GM21528 (cell line): ENCODE results near the gene STK35.
"Not testable (repeated sequence)": the region's sequence is repeated elsewhere in the genome, so short reads cannot be mapped to it uniquely, and the experiment has no call there.

Experiments used
- ATAC-seq: cut with Tn5 transposase; IDR thresholded peaks from one replicate; pipeline ENCODE4 v1.9.1; 2021; ENCODE audit warnings: mild to moderate bottlenecking, moderate library complexity; ENCODE audit not compliant: unreplicated experiment, low FRiP score

Gene STK35

GRCh38 chr20:2178318-2179232 lies 76.9 kb downstream of the STK35 start:
- no peak for ATAC-seq

- no peak for ATAC-seq
Observed at GRCh38 chr20:2179233-2179580, 77.6 kb downstream of the STK35 start.

- ATAC-seq = no peak
Observed at GRCh38 chr20:2179949-2180348, 78.3 kb downstream of the STK35 start.

- no peak for ATAC-seq
Observed at GRCh38 chr20:2183381-2183780, 81.8 kb downstream of the STK35 start.

- not testable (repeated sequence) for ATAC-seq
Observed at GRCh38 chr20:2184933-2185332, 83.3 kb downstream of the STK35 start.

- no peak for ATAC-seq
Observed at GRCh38 chr20:2195614-2196013, 94.0 kb downstream of the STK35 start.

GRCh38 chr20:2197166-2197565 lies 95.5 kb downstream of the STK35 start:
- no peak for ATAC-seq
